Stimulated activated CD4-positive, alpha-beta T cell treated with anti-CD3 and anti-CD28 coated beads, Interleukin-2, amount 100 ng/mL, for 4 hours (primary cell): ENCODE data around the gene ZDHHC24.

Experiments
- DNase-seq: peaks from one replicate; pipeline ENCODE4 v3.0.0-alpha.2; 2020; ENCODE audit warnings: low read depth

The ZDHHC24 gene

GRCh38 chr11:66564984-66565383 is 19.1 kb upstream of the ZDHHC24 start:
- no peak for DNase-seq

GRCh38 chr11:66564538-66564937 is 18.7 kb upstream of the ZDHHC24 start:
- DNase-seq = no peak

- no peak for DNase-seq
Observed at GRCh38 chr11:66563832-66564231, 18.0 kb upstream of the ZDHHC24 start.

GRCh38 chr11:66562907-66563583 is 17.2 kb upstream of the ZDHHC24 start:
- DNase-seq = no peak

GRCh38 chr11:66562275-66562674 is 16.4 kb upstream of the ZDHHC24 start:
- no peak for DNase-seq

- no peak for DNase-seq
Observed at GRCh38 chr11:66561975-66562248, 16.1 kb upstream of the ZDHHC24 start.

GRCh38 chr11:66561178-66561974 is 15.5 kb upstream of the ZDHHC24 start:
- no peak for DNase-seq

- no peak for DNase-seq
Observed at GRCh38 chr11:66559866-66560676, 14.2 kb upstream of the ZDHHC24 start.

GRCh38 chr11:66559142-66559865 is 13.5 kb upstream of the ZDHHC24 start:
- DNase-seq = peak; percentile 41

GRCh38 chr11:66557733-66558326 is 12.0 kb upstream of the ZDHHC24 start:
- DNase-seq = no peak

GRCh38 chr11:66556086-66556485 is 10.2 kb upstream of the ZDHHC24 start:
- DNase-seq = no peak

GRCh38 chr11:66555416-66555815 is 9.6 kb upstream of the ZDHHC24 start:
- no peak for DNase-seq

- DNase-seq = no peak
Observed at GRCh38 chr11:66554602-66555001, 8.8 kb upstream of the ZDHHC24 start.

- no peak for DNase-seq
Observed at GRCh38 chr11:66550887-66551286, 5.0 kb upstream of the ZDHHC24 start.

- no peak for DNase-seq
Observed at GRCh38 chr11:66549696-66550095, 3.8 kb upstream of the ZDHHC24 start.

GRCh38 chr11:66548774-66549630 is 3.2 kb upstream of the ZDHHC24 start:
- no peak for DNase-seq

GRCh38 chr11:66548041-66548440 is 2.2 kb upstream of the ZDHHC24 start:
- no peak for DNase-seq

GRCh38 chr11:66547662-66548009 is 1.8 kb upstream of the ZDHHC24 start:
- DNase-seq = no peak

- DNase-seq = no peak
Observed at GRCh38 chr11:66546966-66547661, 1.3 kb upstream of the ZDHHC24 start.

- no peak for DNase-seq
Observed at GRCh38 chr11:66546368-66546965, 619 bp upstream of the ZDHHC24 start, which contains the start of gene ACTN3. Gene ACTN3 (plus strand): TSS chr11:66546903. CDS start chr11:66546938, 35 bp downstream.
